ENCODE data around the gene TOR1AIP2.

Gene TOR1AIP2

GRCh38 chr1:179825798-179826460 lies 51.7 kb downstream of the TOR1AIP2 start:
- no peaks in the 10 kb centered on the region for H3K36me3 ChIP-seq (ENCODE audit: control insufficient read depth, insufficient read depth, low read length)
- 75 to 85% methylated on average over 9 to 12 of the region's 13 CpGs for WGBS, 2 experiments (ENCODE audit: insufficient coverage in 2 of 2)
- no peaks in the 10 kb centered on the region for H3K4me1 ChIP-seq (ENCODE audit: control insufficient read depth, insufficient read depth, low read length, poor library complexity, severe bottlenecking)
- no peak overlapping the region for H3K27ac ChIP-seq (ENCODE audit: low read depth, low read length, severe bottlenecking)
- no peaks in the 10 kb centered on the region for H3K9me3 ChIP-seq (ENCODE audit: control insufficient read depth, low read length)
- no peak overlapping the region for H3K4me3 ChIP-seq (ENCODE audit: extremely low read depth, insufficient read depth, low read length, poor library complexity, severe bottlenecking)

DNA sequence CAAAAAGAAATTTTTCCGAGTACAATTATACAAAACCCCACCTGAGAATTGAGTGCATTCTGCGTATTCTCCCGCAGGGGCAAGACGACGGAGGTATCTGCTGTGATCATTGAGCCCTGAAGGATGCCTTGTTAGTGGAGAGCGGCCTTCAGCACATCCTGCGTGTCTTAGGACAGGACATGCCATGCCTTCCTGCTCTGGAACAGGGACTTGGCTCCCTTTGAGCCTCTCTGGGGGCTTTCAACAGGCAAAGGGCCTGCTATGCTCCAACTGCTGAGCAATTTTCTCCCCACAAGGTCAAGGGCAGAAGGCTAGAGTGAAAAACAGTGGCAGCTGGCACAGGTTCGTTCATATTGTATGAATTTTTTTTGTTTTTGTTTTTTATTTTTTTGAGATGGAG lies 52.4 kb downstream of the TOR1AIP2 start:
- 92 to 96% methylated on average over 7 of the region's 8 CpGs for WGBS, 2 experiments (ENCODE audit: insufficient coverage in 2 of 2)
- Histone ChIP-seq H3K4me1 (ENCODE audit: control insufficient read depth, insufficient read depth, low read length, poor library complexity, severe bottlenecking) (no peaks in the 10 kb centered on the region), H3K27ac (ENCODE audit: low read depth, low read length, severe bottlenecking) (no peak overlapping the region), H3K4me3 (ENCODE audit: extremely low read depth, insufficient read depth, low read length, poor library complexity, severe bottlenecking) (no peak overlapping the region), H3K36me3 (ENCODE audit: control insufficient read depth, insufficient read depth, low read length) (no peaks in the 10 kb centered on the region), H3K9me3 (ENCODE audit: control insufficient read depth, low read length) (no peaks in the 10 kb centered on the region)

GRCh38 chr1:179824265-179824664 lies 53.3 kb downstream of the TOR1AIP2 start:
- Histone ChIP-seq H3K36me3 (ENCODE audit: control insufficient read depth, insufficient read depth, low read length) (no peaks in the 10 kb centered on the region), H3K9me3 (ENCODE audit: control insufficient read depth, low read length) (no peaks in the 10 kb centered on the region), H3K4me1 (ENCODE audit: control insufficient read depth, insufficient read depth, low read length, poor library complexity, severe bottlenecking) (no peaks in the 10 kb centered on the region), H3K4me3 (ENCODE audit: extremely low read depth, insufficient read depth, low read length, poor library complexity, severe bottlenecking) (no peak overlapping the region), H3K27ac (ENCODE audit: low read depth, low read length, severe bottlenecking) (no peak overlapping the region)
- 91 to 95% methylated on average over 6 of the region's 6 CpGs for WGBS, 2 experiments (ENCODE audit: insufficient coverage in 2 of 2)

- H3K4me3 ChIP-seq (ENCODE audit: extremely low read depth, insufficient read depth, low read length, poor library complexity, severe bottlenecking), result no peak overlapping the region
- H3K9me3 ChIP-seq (ENCODE audit: control insufficient read depth, low read length), result no peaks in the 10 kb centered on the region
- 95 to 100% methylated on average over 2 to 3 of the region's 4 CpGs for WGBS, 2 experiments (ENCODE audit: insufficient coverage in 2 of 2)
- no peak overlapping the region for H3K27ac ChIP-seq (ENCODE audit: low read depth, low read length, severe bottlenecking)
- H3K4me1 ChIP-seq (ENCODE audit: control insufficient read depth, insufficient read depth, low read length, poor library complexity, severe bottlenecking), result no peaks in the 10 kb centered on the region
- H3K36me3 ChIP-seq (ENCODE audit: control insufficient read depth, insufficient read depth, low read length), result no peaks in the 10 kb centered on the region
Measured at GRCh38 chr1:179823693-179824092, 53.9 kb downstream of the TOR1AIP2 start.

DNA sequence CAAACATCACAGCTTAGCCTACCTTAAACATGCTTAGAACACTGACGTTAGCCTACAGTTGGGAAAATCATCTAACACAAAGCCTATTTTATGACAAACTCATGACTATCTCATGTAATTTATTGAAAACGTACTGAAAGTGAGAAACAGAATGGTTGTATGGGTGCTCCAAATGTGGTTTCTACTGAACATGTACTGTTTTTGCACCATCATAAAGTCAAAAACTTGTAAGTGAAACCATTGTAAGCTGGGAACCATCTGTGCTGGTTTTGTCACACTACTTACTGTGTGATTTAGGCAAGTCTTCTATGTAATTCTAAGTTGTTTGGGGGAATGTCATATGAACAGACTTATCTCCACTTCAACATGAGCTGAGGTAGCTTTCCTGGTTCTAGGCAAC lies 55.5 kb downstream of the TOR1AIP2 start:
- H3K4me1 ChIP-seq (ENCODE audit: control insufficient read depth, insufficient read depth, low read length, poor library complexity, severe bottlenecking), result peaks cover 11% of the 10 kb centered on the region
- H3K9me3 ChIP-seq (ENCODE audit: control insufficient read depth, low read length), result no peaks in the 10 kb centered on the region
- no peak overlapping the region for H3K27ac ChIP-seq (ENCODE audit: low read depth, low read length, severe bottlenecking)
- H3K36me3 ChIP-seq (ENCODE audit: control insufficient read depth, insufficient read depth, low read length), result no peaks in the 10 kb centered on the region
- WGBS, 2 experiments (ENCODE audit: insufficient coverage in 2 of 2), result 83% methylated on average over 1 of the region's 2 CpGs; no CpG with 5 or more reads in 1 of the 2 experiments
- H3K4me3 ChIP-seq (ENCODE audit: extremely low read depth, insufficient read depth, low read length, poor library complexity, severe bottlenecking), result no peak overlapping the region

GRCh38 chr1:179821524-179821923 lies 56.1 kb downstream of the TOR1AIP2 start:
- H3K36me3 ChIP-seq (ENCODE audit: control insufficient read depth, insufficient read depth, low read length), result no peaks in the 10 kb centered on the region
- H3K4me1 ChIP-seq (ENCODE audit: control insufficient read depth, insufficient read depth, low read length, poor library complexity, severe bottlenecking), result peaks cover 11% of the 10 kb centered on the region
- H3K9me3 ChIP-seq (ENCODE audit: control insufficient read depth, low read length), result no peaks in the 10 kb centered on the region
- H3K4me3 ChIP-seq (ENCODE audit: extremely low read depth, insufficient read depth, low read length, poor library complexity, severe bottlenecking), result no peak overlapping the region
- WGBS, 2 experiments (ENCODE audit: insufficient coverage in 2 of 2), result 79 to 82% methylated on average over 7 to 9 of the region's 9 CpGs
- no peak overlapping the region for H3K27ac ChIP-seq (ENCODE audit: low read depth, low read length, severe bottlenecking)

GRCh38 chr1:179820226-179820970 lies 57.2 kb downstream of the TOR1AIP2 start:
- WGBS, 2 experiments (ENCODE audit: insufficient coverage in 2 of 2), result 91% methylated on average over 4 of the region's 9 CpGs; no CpG with 5 or more reads in 1 of the 2 experiments
- Histone ChIP-seq H3K36me3 (ENCODE audit: control insufficient read depth, insufficient read depth, low read length) (no peaks in the 10 kb centered on the region), H3K9me3 (ENCODE audit: control insufficient read depth, low read length) (no peaks in the 10 kb centered on the region), H3K4me1 (ENCODE audit: control insufficient read depth, insufficient read depth, low read length, poor library complexity, severe bottlenecking) (peaks cover 15% of the 10 kb centered on the region), H3K27ac (ENCODE audit: low read depth, low read length, severe bottlenecking) (no peak overlapping the region), H3K4me3 (ENCODE audit: extremely low read depth, insufficient read depth, low read length, poor library complexity, severe bottlenecking) (no peak overlapping the region)

DNA sequence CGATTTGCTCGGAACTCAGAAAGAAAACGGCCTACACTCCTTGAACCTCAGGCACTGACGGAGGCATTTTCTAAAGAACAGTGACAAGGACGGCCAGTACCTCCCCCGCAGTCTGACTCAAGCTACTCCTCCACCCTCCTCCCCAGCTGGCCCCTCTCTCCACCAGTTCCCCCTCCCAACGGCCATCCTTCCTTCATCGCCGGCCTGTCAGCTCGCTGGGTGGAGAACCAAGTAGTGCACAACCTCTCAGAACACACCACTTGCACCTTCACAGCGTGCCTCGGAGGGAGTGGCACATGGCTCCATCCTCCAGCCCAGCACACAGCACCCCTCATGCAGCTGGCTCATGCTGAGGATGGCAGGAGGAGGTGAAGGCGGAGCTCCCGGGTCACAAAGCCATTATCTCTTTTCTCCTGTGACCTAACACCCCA lies 58.8 kb downstream of the TOR1AIP2 start:
- Histone ChIP-seq H3K4me1 (ENCODE audit: control insufficient read depth, insufficient read depth, low read length, poor library complexity, severe bottlenecking) (peaks cover 15% of the 10 kb centered on the region), H3K4me3 (ENCODE audit: extremely low read depth, insufficient read depth, low read length, poor library complexity, severe bottlenecking) (no peak overlapping the region), H3K9me3 (ENCODE audit: control insufficient read depth, low read length) (no peaks in the 10 kb centered on the region), H3K27ac (ENCODE audit: low read depth, low read length, severe bottlenecking) (no peak overlapping the region), H3K36me3 (ENCODE audit: control insufficient read depth, insufficient read depth, low read length) (no peaks in the 10 kb centered on the region)
- 51 to 72% methylated on average over 5 to 9 of the region's 14 CpGs for WGBS, 2 experiments (ENCODE audit: insufficient coverage in 2 of 2)

- 91% methylated on average over 6 to 7 of the region's 7 CpGs for WGBS, 2 experiments (ENCODE audit: insufficient coverage in 2 of 2)
- H3K27ac ChIP-seq (ENCODE audit: low read depth, low read length, severe bottlenecking), result no peak overlapping the region
Measured at GRCh38 chr1:179818260-179818659, 59.3 kb downstream of the TOR1AIP2 start.

GRCh38 chr1:179817789-179818188 lies 59.8 kb downstream of the TOR1AIP2 start:
- 81 to 84% methylated on average over 6 to 8 of the region's 8 CpGs for WGBS, 2 experiments (ENCODE audit: insufficient coverage in 2 of 2)
- H3K9me3 ChIP-seq (ENCODE audit: control insufficient read depth, low read length), result no peaks in the 10 kb centered on the region

More at GRCh38 chr1:179818260-179818659, 59.3 kb downstream of the TOR1AIP2 start:
- Histone ChIP-seq H3K4me3 (ENCODE audit: extremely low read depth, insufficient read depth, low read length, poor library complexity, severe bottlenecking) (no peak overlapping the region), H3K9me3 (ENCODE audit: control insufficient read depth, low read length) (no peaks in the 10 kb centered on the region), H3K36me3 (ENCODE audit: control insufficient read depth, insufficient read depth, low read length) (no peaks in the 10 kb centered on the region), H3K4me1 (ENCODE audit: control insufficient read depth, insufficient read depth, low read length, poor library complexity, severe bottlenecking) (peaks cover 15% of the 10 kb centered on the region)

GRCh38 chr1:179817056-179817455 lies 60.5 kb downstream of the TOR1AIP2 start:
- Histone ChIP-seq H3K4me1 (ENCODE audit: control insufficient read depth, insufficient read depth, low read length, poor library complexity, severe bottlenecking) (peaks cover 15% of the 10 kb centered on the region), H3K27ac (ENCODE audit: low read depth, low read length, severe bottlenecking) (no peak overlapping the region), H3K36me3 (ENCODE audit: control insufficient read depth, insufficient read depth, low read length) (no peaks in the 10 kb centered on the region), H3K4me3 (ENCODE audit: extremely low read depth, insufficient read depth, low read length, poor library complexity, severe bottlenecking) (no peak overlapping the region), H3K9me3 (ENCODE audit: control insufficient read depth, low read length) (no peaks in the 10 kb centered on the region)
- WGBS, 2 experiments (ENCODE audit: insufficient coverage in 2 of 2), result 95% methylated on average over 4 of the region's 8 CpGs; no CpG with 5 or more reads in 1 of the 2 experiments

More at GRCh38 chr1:179817789-179818188, 59.8 kb downstream of the TOR1AIP2 start:
- H3K4me1 ChIP-seq (ENCODE audit: control insufficient read depth, insufficient read depth, low read length, poor library complexity, severe bottlenecking), result peaks cover 15% of the 10 kb centered on the region
- H3K36me3 ChIP-seq (ENCODE audit: control insufficient read depth, insufficient read depth, low read length), result no peaks in the 10 kb centered on the region
- no peak overlapping the region for H3K27ac ChIP-seq (ENCODE audit: low read depth, low read length, severe bottlenecking)
- H3K4me3 ChIP-seq (ENCODE audit: extremely low read depth, insufficient read depth, low read length, poor library complexity, severe bottlenecking), result no peak overlapping the region
